Measurements from ENCODE around the gene AHI1.

GRCh38 chr6:135475292-135475886 lies 22.2 kb downstream of the AHI1 start:
- no peak for TF ChIP-seq POLR2A (IDR thresholded peaks at IDR 0.05; ENCODE audit: extremely low read depth, insufficient read length)
- no peak for TF ChIP-seq CTCF (IDR thresholded peaks at IDR 0.05; ENCODE audit: low read depth, low read length)
- TF ChIP-seq MYC (IDR thresholded peaks at IDR 0.05; ENCODE audit: low read depth, low read length), result no peak
